ENCODE data around the gene WNK2.

GRCh38 chr9:93207860-93208734 is 24.2 kb downstream of the WNK2 start:
- TF ChIP-seq CTCF (IDR thresholded peaks at IDR 0.05; ENCODE audit: low read depth, low read length) (no peak), POLR2A (IDR thresholded peaks at IDR 0.05; ENCODE audit: extremely low read depth, insufficient read length) (no peak), MAX (IDR thresholded peaks at IDR 0.05; ENCODE audit: low read depth, low read length) (no peak), MYC (IDR thresholded peaks at IDR 0.05; ENCODE audit: low read depth, low read length) (no peak)
